K562 (cell line): ENCODE results near the gene EXOC3L1. TPM values are rescaled to one million over a fixed set of nuclear protein-coding genes. Genes with fewer than 3 reads are reported as not detected.

ENCODE experiments used
- ATAC-seq: fragments of 200-7000 bp; cut with Tn5 transposase; 3 replicates; pipeline ENCODE4 v1.9.1; 2020; ENCODE audit warnings: moderate library complexity
- BruUV-seq: library from RNA; stranded (reverse); fragments of 400-500 nt; replicated peaks from 2 replicates; lab custom pipeline; 2021; lab: Mats Ljungman, UMichigan
- CTCF ChIA-PET: fragments of 300-600 bp; formaldehyde crosslinking; extraction: SDS; loops from one replicate; lab custom pipeline; 2021; ENCODE audit warnings: low intra/inter-chr PET ratio; lab: Yijun Ruan, JAX
- POLR2A ChIA-PET: fragments of 300-600, 350-650 bp; sonication (Branson Sonifier 250); formaldehyde crosslinking; extraction: SDS; loops from one replicate; lab custom pipeline; 2021; ENCODE audit warnings: antibody characterized with exemption, inconsistent platforms; lab: Yijun Ruan, JAX
- DNase-seq, 4 experiments: peaks; one replicate each; pipeline versions ENCODE4 v3.0.0 to v3.0.0-alpha.2; 2011 to 2018; ENCODE audit warnings: low spot score in 3 of 4, mixed read lengths in 3 of 4; ENCODE audit errors: extremely low read depth in 1 of 4
- FAIRE-seq: peaks from 2 replicates; lab custom pipeline; 2011; peaks lifted over from hg19 to GRCh38; lab: Jason Lieb, UNC
- H2AFZ ChIP-seq: 2 replicates; pipeline ENCODE4 v1.6.0; 2011; ENCODE audit warnings: low read depth, low read length, control low read depth, inconsistent platforms
- H3K27ac ChIP-seq: fragments of 200-600 bp; 3 replicates; pipeline ENCODE4 v1.8.0; 2011; ENCODE audit warnings: low read depth, mild to moderate bottlenecking, control low read depth, inconsistent platforms, low read length, moderate library complexity, mixed read lengths; ENCODE audit errors: extremely low read depth
- H3K27me3 ChIP-seq, 2 experiments: fragments of 300-600 bp in 1 of 2; 2 replicates in 1 of 2; 3 replicates in 1 of 2; pipeline versions ENCODE4 v1.6.0 to v1.8.0; 2011; ENCODE audit warnings: inconsistent platforms in 2 of 2, low read length in 2 of 2, mild to moderate bottlenecking in 1 of 2, mixed read lengths in 1 of 2, moderate library complexity in 1 of 2; ENCODE audit not compliant: control insufficient read depth in 2 of 2, insufficient read depth in 2 of 2
- H3K36me3 ChIP-seq: fragments of 300-600 bp; 3 replicates; pipeline ENCODE4 v1.8.0; 2011; ENCODE audit warnings: mild to moderate bottlenecking, low read length, inconsistent platforms; ENCODE audit not compliant: control insufficient read depth, insufficient read depth
- H3K4me1 ChIP-seq, 2 experiments: fragments of 200-600 bp in 1 of 2; replicated peaks in 1 of 2; 2 replicates in 1 of 2; 3 replicates in 1 of 2; pipeline versions ENCODE4 v1.5.1 to v1.8.0; 2011; ENCODE audit warnings: inconsistent platforms in 2 of 2, low read length in 2 of 2, mild to moderate bottlenecking in 1 of 2, mixed read lengths in 1 of 2, moderate library complexity in 1 of 2; ENCODE audit not compliant: control insufficient read depth in 2 of 2, insufficient read depth in 2 of 2
- H3K4me2 ChIP-seq: 2 replicates; pipeline ENCODE4 v1.6.1; 2011; ENCODE audit warnings: low read length, control low read depth, inconsistent platforms, mixed read lengths; ENCODE audit not compliant: insufficient read depth
- H3K4me3 ChIP-seq: fragments of 200-600 bp; sonication (generic), shearing (Covaris generic); 2 replicates; pipeline ENCODE4 v1.5.1; 2016; ENCODE audit warnings: control low read depth, inconsistent platforms
- H3K79me2 ChIP-seq: fragments of 200-600 bp; 3 replicates; pipeline ENCODE4 v1.8.0; 2011; ENCODE audit warnings: low read length, inconsistent platforms; ENCODE audit not compliant: control insufficient read depth, insufficient read depth
- H3K9ac ChIP-seq, 2 experiments: 2 replicates each; pipeline versions ENCODE4 v1.6.0 to v1.6.1; 2011; ENCODE audit warnings: low read depth in 2 of 2, low read length in 2 of 2, control low read depth in 1 of 2, inconsistent platforms in 1 of 2, mild to moderate bottlenecking in 1 of 2, mixed read lengths in 1 of 2; ENCODE audit not compliant: insufficient read depth in 1 of 2
- H3K9me1 ChIP-seq: one replicate; pipeline ENCODE4 v1.6.0; 2011; ENCODE audit warnings: inconsistent platforms, mild to moderate bottlenecking, low read length, moderate library complexity; ENCODE audit not compliant: control insufficient read depth, insufficient read depth
- H3K9me3 ChIP-seq: replicated peaks from 2 replicates; pipeline ENCODE4 v1.5.1; 2011; ENCODE audit warnings: low read depth, low read length, inconsistent platforms; ENCODE audit not compliant: control insufficient read depth, insufficient read depth
- H4K20me1 ChIP-seq: replicated peaks from 2 replicates; pipeline ENCODE4 v1.6.1; 2011; ENCODE audit warnings: low read length, inconsistent platforms, mixed read lengths; ENCODE audit not compliant: control insufficient read depth, insufficient read depth
- CEBPB ChIP-seq: fragments of 450-650 bp; IDR thresholded peaks from 2 replicates; pipeline ENCODE4 v1.6.1; 2016; ENCODE audit warnings: missing genetic modification characterization, missing compliant biosample characterization
- CEBPZ ChIP-seq: fragments of 150-350 bp; IDR thresholded peaks from 2 replicates; pipeline ENCODE4 v1.6.1; 2014; ENCODE audit warnings: low read depth, mild to moderate bottlenecking, low read length, borderline replicate concordance
- DACH1 ChIP-seq: fragments of 450-650 bp; IDR thresholded peaks from 2 replicates; pipeline ENCODE4 v1.6.1; 2018; ENCODE audit not compliant: partially characterized antibody
- FOXP1 ChIP-seq: sonication (generic); formaldehyde crosslinking; IDR thresholded peaks from 2 replicates; pipeline ENCODE4 v1.8.0; 2022; ENCODE audit warnings: mild to moderate bottlenecking, missing genetic modification reagents
- HNRNPLL ChIP-seq: fragments of 200-400 bp; formaldehyde crosslinking; IDR thresholded peaks from 2 replicates; pipeline ENCODE4 v1.6.1; 2017; ENCODE audit warnings: low read length, low read depth, mild to moderate bottlenecking; ENCODE audit not compliant: poor library complexity, severe bottlenecking
- KAT7 ChIP-seq: sonication (generic); formaldehyde crosslinking; IDR thresholded peaks from 2 replicates; pipeline ENCODE4 v1.8.0; 2022; ENCODE audit warnings: missing genetic modification reagents, mild to moderate bottlenecking, borderline replicate concordance
- MAFF ChIP-seq: IDR thresholded peaks from 2 replicates; pipeline ENCODE4 v1.6.1; 2012; ENCODE audit warnings: low read length, improper control_type of control experiment
- PBX2 ChIP-seq, 2 experiments: IDR thresholded peaks in 1 of 2; conservative IDR thresholded peaks in 1 of 2; 2 replicates each; pipeline ENCODE4 v1.6.1; 2016; ENCODE audit warnings: low read depth in 2 of 2, mild to moderate bottlenecking in 1 of 2, missing compliant biosample characterization in 1 of 2, missing genetic modification characterization in 1 of 2, moderate library complexity in 1 of 2
- TFAP4 ChIP-seq: sonication (generic); formaldehyde crosslinking; IDR thresholded peaks from 2 replicates; pipeline ENCODE4 v1.8.0; 2022; ENCODE audit warnings: missing genetic modification reagents, mild to moderate bottlenecking, moderate library complexity, borderline replicate concordance
- ZSCAN29 ChIP-seq: fragments of 450-650 bp; IDR thresholded peaks from 2 replicates; pipeline ENCODE4 v1.6.1; 2017
- WGBS: fragments of 100-300 bp; shearing (Covaris generic); methylation state at CpG from one replicate; pipeline ENCODE4 v1.1.6; 2016; ENCODE audit warnings: low coverage, mixed read lengths; ENCODE audit not compliant: insufficient coverage; ENCODE audit errors: missing lambda C conversion rate; 5-methylcytosine and 5-hydroxymethylcytosine counted together
- in situ Hi-C: fragments of 300-500 bp; cut with MboI; formaldehyde crosslinking; loops from 4 replicates; pipeline ENCODE4 v1.15.0; 2018; ENCODE audit warnings: inconsistent platforms, mixed read lengths
- intact Hi-C: fragments of 100-400 bp; cut with micrococcal nuclease; formaldehyde crosslinking; loops from 2 replicates; pipeline ENCODE4 v1.14.2; 2022
- polyA plus RNA-seq, 8 experiments: library from polyadenylated mRNA; depleted of rRNA in 4 of 8; stranded (reverse) in 5 of 8; unstranded in 3 of 8; fragments of >200 nt; fragmentation: Nextera tagmentation in 2 of 8; fragmentation: Illumina TruSeq in 1 of 8; extraction: Ambion mirVana in 2 of 8; extraction: Trizol in 1 of 8; gene quantifications; 2 replicates each; pipeline versions ENCODE4 v1.2.1 to v1.2.3, GENCODE V29; 2011 to 2014; ENCODE audit warnings: inconsistent platforms in 1 of 8, missing spikeins in 1 of 8
- total RNA-seq, 7 experiments: library from RNA; depleted of rRNA in 6 of 7; stranded (reverse); fragments of >200 nt in 6 of 7; fragmentation: Illumina TruSeq in 2 of 7; extraction: Trizol in 2 of 7; gene quantifications; 2 replicates each; pipeline versions ENCODE4 v1.2.1 to v1.2.3, GENCODE V29; 2011 to 2021; ENCODE audit warnings: low replicate concordance in 1 of 7

The EXOC3L1 gene
- total and polyA plus RNA-seq, 9 of the 15 experiments (the other 6 are each of a cell fraction or from before 2014, with no cell fraction given), result 0.08 TPM; not detected in 8

GRCh38 chr16:67192781-67193361 lies 2.9 kb upstream of the EXOC3L1 start:
- no peaks in the 10 kb centered on the region for H3K27me3 ChIP-seq
- ChIA-PET POLR2A (interaction anchor here (0.6 to 1.1 kb wide), 4 partner anchors 14 to 1178 kb away, joined by 3 to 4 read pairs (median 3); no protein-coding TSS in a partner anchor), CTCF (no interaction called here)
- peak overlapping the region; percentile 63 for H3K27ac ChIP-seq
- no peak overlapping the region for H2AFZ ChIP-seq
- no peaks in the 10 kb centered on the region for H4K20me1 ChIP-seq
- H3K9ac ChIP-seq, result peak overlapping the region; percentile 88 to 95
- no peaks in the 10 kb centered on the region for H3K9me3 ChIP-seq
- WGBS, result 0% methylated on average over 16 of the region's 17 CpGs
- FAIRE-seq (no peak), ATAC-seq (no peak; the same call in 2 of the 3 replicates), DNase-seq (peak in 2 of 4 experiments; percentile 50 to 53)
- peak; percentile 22 for TF ChIP-seq HNRNPLL
- peak; percentile 66 for TF ChIP-seq TFAP4 (CRISPR knock-in tag)
- TF ChIP-seq PBX2 (CRISPR knock-in tag; IDR thresholded peaks at IDR 0.05; ENCODE audit: low read depth), result no peak
- no peak for TF ChIP-seq PBX2 (tag; conservative IDR thresholded peaks at IDR 0.05; ENCODE audit: low read depth)
- 0 out of 2 replicates have a peak, but pooled peaks have one; percentile 21 for TF ChIP-seq FOXP1 (CRISPR knock-in tag)
- TF ChIP-seq DACH1, result peak; percentile 59
- no peak for TF ChIP-seq ZSCAN29
- no peak for TF ChIP-seq CEBPZ
- no peak for TF ChIP-seq MAFF
- no peak for TF ChIP-seq CEBPB (tag)
- TF ChIP-seq KAT7 (CRISPR knock-in tag), result peak; percentile 51; the same call in 1 of the 2 replicates
- H3K79me2 ChIP-seq, result peaks cover 46% of the 10 kb centered on the region
- H3K36me3 ChIP-seq, result peaks cover 51% of the 10 kb centered on the region
- BruUV-seq, result no TSS peak
- intact Hi-C loops (loop anchor here (2.0 to 5.0 kb wide), 2 partner anchors 34 to 54 kb away; partner anchors contain the start of genes FHOD1 and TMEM208), in situ Hi-C loops (no loop called here)
- peak overlapping the region; percentile 97 for H3K4me2 ChIP-seq
- H3K4me3 ChIP-seq, result peak overlapping the region; percentile 83
- H3K4me1 ChIP-seq, result peaks cover 38 to 64% of the 10 kb centered on the region in 2 experiments
- H3K9me1 ChIP-seq, result no peaks in the 10 kb centered on the region
